Muscle of arm (tissue), 12 donors: Measurements from ENCODE around the gene ENAH. TPM values are rescaled to one million over a fixed set of nuclear protein-coding genes. Genes with fewer than 3 reads are reported as not detected.
A peak's percentile ranks its signal among the peaks of the same experiment; 100 is the strongest.
"Not testable (repeated sequence)": the region's sequence is repeated elsewhere in the genome, so short reads cannot be mapped to it uniquely, and the experiment has no call there.

Experiments used
- DNase-seq: peaks from one replicate; pipeline ENCODE4 v3.0.0-alpha.2; 2013
- polyA plus RNA-seq, 12 donors: library from polyadenylated mRNA; unstranded; fragments of 120-200 nt; gene quantifications; one replicate each; pipeline ENCODE4 v1.2.1, GENCODE V29; 2013; ENCODE audit not compliant: insufficient read length in 12 of 12

ENAH gene
- polyA plus RNA-seq, 12 donors, result 106 to 360 (median 161) TPM

DNA sequence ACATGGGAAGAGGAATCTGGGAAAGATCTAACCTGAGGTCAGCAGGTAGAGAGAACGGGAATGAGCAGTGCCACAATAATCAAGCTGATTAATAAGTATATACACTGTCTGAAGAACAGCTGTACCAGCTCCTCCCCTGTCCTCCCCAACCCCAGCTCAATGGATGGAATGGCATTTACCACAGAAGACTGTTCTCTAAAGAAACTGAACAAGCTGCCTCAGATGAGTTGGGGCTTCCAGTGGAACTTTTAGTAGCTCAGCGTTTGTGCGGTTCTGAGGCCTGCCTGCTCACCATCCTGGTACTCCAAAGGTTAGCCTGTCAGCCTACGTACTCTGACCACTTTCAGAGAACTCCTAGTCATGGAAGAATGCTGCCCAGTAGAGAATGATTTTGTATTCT, 123.2 kb downstream of the ENAH start:
- no peak for DNase-seq

DNA sequence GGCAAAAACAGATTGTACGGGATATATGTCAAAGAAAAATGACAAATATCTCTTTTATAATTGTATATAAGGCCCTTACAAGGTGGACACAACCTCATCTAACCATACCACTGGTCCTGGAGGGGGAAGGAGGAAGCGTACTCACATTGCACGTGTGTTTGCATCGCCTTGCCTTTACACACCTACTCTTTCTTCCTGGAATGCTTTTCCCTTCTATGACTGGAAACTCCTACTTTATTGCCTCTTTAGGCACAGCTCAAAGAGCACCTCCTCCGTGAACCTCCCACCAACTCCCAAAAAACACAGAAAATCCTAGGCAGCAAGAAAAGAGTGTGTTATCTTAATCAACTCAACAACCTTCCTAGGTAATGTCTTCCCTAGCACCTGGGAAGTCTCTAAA, 125.3 kb downstream of the ENAH start:
- no peak for DNase-seq

DNA sequence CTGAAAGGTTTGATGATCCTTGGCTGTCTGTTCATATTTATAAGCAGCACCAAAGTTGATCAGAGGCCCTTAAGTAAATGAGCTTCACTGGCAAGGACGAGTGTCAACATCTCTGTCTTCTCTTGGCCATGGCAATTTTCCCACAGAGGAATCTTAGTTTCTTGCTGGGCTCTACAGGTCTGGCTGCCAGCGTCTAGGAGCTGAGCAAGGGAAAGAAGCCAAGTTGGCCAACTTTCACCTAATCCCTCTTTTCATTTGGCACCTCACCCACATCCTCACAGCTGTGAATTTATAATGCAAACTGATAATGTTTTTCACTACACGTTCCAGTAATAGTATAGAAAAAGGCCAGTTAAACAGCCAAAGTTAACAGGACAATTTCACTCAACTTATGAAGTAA, 126.0 kb downstream of the ENAH start:
- peak; percentile 24 for DNase-seq

DNA sequence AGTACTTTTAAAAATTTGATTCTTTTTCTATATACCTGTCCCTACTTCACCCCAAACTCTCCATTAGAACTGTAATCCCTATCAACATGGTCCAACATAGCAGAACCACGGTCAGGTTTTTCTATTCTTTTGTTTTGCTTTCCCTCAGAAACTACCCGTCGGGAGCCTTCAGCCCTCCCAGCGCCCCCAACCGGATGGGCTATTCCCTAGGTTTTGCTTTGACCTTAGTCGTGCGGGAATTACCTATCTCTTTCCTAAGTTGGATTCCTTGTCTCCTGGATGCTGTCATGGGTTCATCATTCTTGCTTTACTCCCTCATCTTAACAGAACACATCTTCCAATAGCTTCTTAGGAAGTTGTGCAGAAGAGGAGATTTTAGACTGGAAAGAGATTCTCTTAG, 127.5 kb downstream of the ENAH start:
- no peak for DNase-seq

DNA sequence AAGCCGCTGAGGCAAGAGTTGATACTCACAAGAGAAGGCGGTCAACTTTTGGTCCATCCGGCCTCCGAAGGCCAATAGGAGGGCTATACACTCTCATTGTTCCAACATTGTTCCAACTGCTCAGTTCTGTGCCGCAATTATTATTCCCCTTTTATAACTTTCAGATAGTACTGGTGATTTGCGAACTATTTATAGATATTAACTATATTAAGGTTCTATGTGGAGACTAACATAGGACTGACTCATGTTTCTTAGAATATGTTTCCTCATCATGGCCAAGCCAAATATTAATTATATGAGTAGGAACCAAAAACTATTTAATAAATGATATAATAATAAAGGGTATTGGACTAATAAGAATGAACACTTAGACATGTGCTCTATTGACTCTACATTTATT, 128.4 kb downstream of the ENAH start:
- DNase-seq, result no peak

DNA sequence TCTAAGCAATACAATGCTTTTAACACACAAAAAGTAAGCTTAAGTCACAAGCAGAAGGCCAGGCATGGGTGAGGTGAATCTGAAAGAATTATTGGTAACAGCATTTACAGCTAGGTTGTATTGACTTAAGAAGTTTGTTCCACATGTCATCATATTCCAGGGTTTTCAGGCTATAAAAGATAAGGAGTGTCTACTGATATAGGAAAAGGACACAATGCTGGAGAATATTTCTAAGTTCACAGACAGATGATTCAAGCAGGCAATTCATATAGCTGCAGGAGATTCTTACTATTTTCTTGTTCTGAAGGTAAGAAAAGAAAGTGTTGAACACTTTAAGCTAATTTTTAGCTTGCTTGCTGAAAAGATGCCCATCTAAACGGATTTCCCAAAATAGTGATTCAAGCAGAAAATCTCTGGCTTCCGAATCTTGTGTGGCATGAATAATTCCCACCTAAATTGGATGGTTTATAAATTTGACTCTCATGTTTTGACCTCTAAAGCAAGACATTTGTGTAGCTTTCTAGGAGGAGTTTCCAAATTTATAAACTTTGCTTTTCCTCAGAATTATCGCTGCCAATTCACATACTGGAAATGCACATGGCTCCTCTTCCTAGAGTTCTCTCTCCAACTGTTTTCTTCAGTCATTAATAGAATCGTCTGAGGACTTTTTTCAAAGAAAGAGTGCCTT, 129.5 kb downstream of the ENAH start:
- DNase-seq, result no peak

DNA sequence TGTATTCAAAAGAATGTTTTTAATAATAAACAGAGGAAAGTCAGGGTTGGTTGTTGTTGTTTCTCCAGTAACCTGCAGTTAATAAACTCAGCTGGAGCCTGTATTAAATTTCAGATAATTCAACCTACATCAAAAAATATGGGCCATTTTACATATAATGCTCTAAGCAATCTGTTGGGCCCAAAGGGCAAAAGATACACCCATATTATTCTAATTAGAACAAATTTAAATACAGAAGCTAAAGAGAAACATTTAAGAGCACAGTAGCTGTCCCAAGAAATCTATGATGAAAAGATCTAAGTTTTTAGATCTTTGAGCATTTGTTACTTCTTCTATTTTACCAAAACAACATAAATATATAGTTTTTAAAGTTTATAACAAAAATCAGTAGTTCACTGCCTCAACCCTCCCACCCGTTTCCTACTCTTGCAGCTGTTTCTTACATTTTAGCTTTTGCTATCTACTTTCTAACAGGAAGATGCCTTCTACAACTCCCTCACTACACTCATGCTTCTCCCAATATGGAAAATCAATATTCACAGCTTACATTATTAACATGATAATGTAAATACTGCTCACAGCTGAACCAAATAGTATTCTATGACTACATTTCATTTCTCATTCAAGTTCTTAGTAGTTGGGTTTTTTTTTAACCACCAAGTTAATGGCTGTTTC, 130.2 kb downstream of the ENAH start:
- DNase-seq, result no peak

DNA sequence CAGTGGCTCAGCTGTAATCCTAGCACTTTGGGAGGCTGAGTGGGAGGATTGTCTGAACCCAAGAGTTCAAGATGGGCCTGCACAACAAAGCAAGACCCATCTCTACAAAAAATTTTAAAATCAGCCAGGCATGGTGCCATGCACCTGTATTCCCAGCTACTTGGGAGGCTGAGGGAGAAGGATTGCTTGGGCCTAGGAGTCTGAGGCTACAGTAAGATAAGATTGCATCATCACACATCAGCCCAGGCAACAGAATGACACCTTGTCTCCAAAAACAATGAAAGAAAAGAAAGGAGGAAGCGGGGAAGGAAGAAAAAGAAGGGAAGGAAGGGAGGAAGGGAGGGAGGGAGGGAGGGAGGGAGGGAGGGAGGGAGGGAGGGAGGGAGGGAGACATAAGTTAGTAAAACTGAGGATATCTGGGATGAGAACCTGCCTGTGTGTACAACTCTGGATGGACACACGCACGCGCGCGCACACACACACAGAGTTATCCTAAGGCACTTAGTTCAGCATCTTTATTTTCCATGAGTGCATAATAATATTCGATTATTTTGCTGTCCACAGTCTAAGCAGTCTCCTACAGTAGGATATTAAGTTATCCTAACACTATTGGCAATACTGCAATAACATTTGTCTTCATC, 132.2 kb downstream of the ENAH start:
- DNase-seq, result no peak

DNA sequence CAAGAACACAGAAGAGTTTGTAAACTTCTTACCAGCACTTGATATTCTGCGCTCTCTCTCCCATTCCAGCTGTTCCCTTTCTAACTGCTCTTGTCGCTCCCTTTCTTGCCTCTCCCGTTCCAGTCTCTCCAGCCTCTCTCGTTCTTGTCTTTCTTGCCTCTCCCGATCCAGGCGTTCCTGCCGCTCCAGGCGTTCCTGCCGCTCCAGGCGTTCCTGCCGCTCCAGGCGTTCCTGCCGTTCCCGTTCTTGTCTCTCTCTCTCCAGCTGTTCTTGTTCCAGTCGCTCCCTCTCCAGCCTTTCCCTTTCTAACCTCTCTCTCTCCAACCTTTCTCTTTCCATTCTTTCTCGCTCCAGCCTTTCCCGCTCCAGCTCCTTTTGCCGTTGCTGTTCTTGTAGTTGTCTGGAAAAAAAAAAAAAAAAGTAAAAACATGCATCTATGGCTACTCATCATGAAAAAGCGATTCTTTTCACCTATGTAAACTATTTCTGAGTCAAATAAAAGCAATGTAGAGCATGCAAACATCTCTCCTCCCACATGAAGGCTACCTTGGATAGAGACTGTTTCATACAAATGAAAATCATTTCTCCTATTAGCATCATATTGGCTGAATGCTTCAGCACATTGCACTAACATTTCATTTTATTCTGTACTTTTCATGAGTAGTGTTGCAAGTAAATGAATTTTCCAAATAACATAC, 133.6 kb downstream of the ENAH start:
- DNase-seq, result no peak

DNA sequence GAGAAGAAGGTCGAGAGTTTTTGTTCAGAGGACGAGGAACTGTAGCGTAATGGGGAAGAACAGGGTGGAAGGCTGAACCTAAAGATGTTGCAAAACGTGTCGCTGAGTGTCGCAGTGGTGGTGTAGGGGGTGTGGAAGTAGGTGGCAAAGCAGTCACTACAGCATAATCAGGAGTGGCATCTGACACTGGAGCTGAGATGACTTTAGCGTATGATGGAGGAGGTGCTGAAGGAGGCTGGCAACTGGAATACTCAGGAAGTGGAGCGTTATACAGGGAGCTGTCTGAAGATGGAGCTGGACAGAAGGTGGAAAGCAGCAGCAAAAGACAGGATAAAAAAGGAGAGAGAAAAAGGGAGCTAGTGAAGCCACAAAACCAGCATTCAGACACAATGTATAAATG, 135.2 kb downstream of the ENAH start:
- no peak for DNase-seq

DNA sequence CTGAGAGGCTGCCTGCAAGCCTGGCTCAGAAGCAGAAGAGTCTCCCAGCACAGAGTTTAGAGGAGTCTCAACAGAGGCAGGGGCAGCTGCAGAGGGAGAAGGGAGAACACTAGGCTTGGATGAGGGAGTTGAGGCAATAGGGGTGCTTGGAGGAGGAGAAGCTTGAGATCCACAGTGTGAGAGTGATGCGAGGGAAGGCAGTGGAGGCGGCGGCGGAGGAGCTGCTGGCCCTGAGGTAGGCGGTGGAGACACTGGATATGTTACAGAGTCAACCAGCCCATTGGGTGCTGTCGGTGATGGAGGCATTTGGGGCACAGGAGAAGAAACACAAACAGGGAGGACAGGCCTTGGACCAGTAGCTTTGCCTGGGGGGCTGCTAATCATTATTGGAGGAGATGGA, 135.7 kb downstream of the ENAH start:
- DNase-seq, result no peak

DNA sequence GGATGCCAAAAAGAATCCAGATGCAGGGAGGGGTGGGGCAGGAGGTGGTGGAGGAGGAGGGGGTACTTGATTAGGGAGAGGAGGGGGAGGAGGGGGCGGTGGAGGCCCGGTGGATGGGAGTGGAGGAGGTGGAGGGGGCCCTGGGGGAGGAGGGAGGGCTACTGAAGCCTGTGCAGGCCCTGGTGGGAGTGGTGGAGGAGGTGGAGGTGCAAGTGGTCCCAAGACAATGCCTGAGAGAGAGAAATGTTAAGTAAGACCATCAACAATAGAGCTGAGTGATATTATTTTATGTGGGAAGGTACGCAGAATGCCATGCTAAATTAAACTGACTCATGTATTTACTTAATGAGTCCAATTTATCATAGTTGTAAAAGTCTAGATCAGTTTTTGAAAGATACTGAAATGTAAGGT, 138.2 kb downstream of the ENAH start:
- DNase-seq, result no peak

DNA sequence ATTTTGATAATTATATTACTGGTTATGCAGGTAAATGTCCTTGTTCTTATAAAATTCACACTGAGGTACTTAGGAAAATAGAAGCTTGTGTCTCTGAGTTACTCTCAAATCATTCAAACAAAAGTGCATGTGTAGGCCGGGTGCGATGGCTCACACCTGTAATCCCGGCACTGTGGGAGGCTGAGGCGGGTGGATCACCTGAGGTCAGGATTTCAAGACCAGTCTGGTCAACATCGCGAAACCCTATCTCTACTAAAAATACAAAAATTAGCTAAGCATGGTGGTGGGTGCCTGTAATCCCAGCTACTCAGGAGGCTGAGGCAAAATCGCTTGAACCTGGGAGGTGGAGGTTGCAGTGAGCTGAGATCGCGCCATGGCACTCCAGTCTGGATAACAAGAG, 139.3 kb downstream of the ENAH start:
- not testable (repeated sequence) for DNase-seq

DNA sequence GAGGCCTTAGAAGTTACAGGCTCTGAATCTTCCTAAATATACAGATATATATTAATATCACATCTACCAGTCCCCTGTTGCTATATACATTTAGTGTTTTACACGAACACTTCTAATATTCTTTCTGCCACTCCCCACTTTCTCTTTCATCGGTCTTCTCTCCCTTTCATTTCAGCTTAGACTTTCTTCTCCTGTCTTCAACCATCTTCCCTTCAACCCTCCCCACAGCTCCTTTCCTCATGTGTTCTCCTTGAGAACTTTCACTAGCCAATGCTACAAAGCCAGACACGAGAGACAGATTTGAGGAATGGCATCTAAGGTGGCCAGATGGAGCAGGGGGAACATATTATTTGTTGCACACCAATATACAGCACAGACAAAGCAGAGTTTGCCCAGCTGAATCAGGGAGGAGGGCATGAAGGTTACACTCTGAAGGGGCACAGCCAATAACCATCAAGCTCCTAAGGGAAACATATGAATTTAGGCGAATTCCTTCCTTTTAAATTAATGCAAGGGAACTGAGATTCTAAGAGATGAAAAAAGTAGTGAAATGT, 141.0 kb downstream of the ENAH start:
- DNase-seq, result no peak

DNA sequence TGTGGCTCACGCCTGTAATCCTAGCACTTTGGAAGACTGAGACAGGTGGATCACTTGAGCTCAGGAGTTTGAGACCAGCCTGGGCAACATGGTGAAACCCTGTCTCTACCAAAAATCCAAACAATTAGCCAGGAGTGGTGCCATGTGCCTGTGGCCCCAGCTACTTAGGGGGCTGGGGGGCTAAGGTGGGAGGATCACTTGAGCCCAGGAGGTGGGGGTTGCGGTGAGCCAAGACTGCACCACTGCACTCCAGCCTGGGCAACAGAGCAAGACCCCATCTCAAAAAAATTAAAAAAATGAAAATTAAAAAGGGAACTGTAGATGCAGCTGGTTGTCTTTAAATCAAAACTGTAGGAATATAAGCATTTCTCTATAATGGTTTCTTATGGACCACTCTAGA, 142.2 kb downstream of the ENAH start:
- DNase-seq, result not testable (repeated sequence)

DNA sequence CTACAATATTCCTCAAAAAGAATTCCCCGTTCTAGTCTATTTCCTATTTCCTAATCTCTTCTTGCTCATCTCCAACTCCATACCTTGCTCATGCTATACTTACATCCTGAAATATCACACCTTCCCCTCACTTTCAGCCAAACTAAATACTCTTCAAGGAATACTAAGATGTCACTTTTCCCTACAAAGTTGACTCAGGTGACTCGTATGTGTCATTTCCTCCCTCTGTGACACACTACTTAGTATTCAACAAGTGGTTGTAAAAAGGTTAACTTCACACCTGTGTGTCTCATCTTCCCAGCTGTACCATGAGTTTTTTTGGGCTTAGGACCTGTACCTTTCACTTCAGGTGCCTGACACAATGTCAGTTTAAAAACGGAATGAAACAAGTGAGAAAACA, 143.2 kb downstream of the ENAH start:
- no peak for DNase-seq

DNA sequence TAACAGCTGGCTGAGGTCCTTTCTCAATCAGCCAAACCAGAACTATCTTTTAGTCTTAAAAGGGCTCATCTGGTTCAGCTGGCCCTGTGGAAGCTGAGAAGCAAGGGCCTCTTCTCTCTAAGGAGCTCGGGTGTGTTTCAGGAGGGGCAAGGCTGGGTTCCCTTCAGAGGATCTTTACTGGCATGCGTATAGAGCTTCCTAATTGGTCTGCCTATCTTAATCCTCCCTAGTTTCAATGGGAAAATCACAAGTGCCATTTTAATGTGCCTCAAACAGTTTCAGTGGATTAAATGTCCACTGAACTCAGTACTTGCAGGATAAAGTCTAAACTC, 143.6 kb downstream of the ENAH start:
- no peak for DNase-seq

DNA sequence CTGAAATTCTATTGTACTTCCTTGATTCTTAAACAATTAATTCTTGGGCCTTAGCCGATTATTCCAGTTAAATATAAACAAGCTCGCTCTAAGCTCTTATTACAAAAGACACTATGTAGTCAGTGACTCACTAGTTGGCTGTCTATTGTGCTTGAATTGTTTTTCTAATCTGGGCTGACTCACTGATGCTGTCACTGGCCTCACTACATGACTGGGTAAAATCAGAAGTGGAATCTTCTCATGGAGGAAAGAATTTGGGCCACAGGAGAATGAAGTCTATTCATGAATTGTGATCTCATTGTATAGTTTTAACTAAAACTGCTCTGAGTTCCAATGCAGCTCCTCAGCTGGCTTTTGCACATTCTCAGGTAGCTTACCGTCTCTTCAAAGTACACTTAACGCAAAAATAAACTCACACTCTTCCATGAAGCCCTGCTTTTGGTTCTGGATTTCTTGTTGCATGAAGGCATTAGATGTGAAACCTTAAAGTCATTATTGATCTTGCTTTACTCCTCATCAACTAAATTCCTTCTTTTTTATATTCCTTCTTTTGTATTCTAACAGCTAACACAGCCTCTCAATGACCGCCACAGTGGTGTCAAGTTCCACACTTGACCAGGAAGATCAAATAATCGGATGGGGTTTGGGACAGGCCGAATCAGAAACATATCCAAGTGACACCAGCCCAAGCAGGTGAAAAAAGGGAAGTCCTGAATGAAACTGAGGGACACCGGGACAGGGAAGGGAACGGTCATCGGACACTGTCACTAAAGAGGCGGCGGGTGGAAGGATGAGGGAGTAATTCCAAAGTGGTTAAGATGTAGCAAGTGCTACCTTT, 144.2 kb downstream of the ENAH start:
- DNase-seq, result peak; percentile 43

DNA sequence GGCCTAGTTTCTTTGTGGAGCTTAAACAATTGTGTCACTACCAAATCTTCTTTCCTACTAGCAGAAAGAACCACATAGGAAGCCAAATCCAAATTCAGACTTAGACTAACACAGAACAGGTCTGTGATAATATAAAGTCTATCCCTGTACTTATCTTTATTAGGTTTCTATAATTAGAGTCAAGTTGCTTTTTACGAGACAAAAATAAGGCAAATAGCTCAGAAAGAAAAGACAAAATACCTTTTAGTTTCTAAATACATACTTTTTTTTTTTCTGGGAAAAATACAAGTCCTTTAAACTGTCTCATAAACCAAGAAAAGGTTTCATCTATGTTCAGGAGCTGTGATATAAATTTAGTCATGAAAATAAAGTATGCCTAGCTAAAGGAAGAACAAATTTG, 146.2 kb downstream of the ENAH start:
- no peak for DNase-seq

DNA sequence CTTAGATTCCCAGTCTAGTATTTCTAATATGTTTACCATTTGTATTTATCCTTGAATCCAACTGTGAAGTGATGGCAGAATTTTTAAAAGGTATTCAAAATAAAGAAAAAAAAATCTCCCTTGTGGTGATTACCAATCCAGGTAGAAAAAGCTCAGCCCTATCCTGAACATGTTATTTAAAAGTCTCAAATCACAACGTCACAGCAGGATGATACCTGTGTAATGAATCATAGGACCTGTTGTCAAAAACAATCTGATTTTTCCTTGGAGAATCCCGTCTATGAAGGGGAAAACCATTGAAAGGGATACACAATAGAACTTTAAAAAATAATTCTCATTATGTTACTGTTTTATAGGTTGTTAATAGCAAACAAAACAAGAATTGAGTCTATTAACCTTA, 148.1 kb downstream of the ENAH start:
- DNase-seq, result no peak

DNA sequence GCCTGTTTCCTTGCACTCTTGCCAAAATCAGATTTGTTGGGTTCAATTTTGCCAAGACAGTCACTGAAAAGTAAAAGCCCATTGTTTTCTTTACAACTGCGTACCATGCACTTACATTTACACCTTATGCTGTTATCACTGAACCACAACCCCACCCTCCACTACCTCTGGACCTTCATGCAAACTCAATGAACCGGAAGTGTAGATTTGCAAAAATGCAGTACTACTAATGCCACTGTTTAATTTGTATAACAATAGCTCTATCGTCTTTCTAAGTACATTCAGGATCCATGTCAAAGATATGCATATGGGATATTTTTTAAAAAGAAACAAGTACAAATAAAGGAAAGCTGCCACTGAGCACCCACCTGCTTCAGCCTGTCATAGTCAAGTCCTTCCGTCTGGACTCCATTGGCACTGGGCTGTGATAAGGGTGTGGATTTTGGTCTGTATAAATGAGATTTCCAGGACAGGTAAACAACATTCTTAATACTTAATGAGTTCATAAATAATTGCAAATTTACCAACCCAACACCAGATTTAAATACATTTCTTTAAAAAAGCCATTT, 152.2 kb downstream of the ENAH start:
- no peak for DNase-seq
